GM12864 (cell line): ENCODE results near the gene FGFR3.

ENCODE experiments used
- DNase-seq: peaks from one replicate; pipeline ENCODE4 v3.0.0-alpha.2; 2011; ENCODE audit warnings: low read depth
- H3K4me3 ChIP-seq: 2 replicates; pipeline ENCODE4 v1.5.1; 2011; ENCODE audit warnings: mild to moderate bottlenecking, low read depth, low read length, control low read depth
- TF ChIP-seq, protein P1 (sequence below): IDR thresholded peaks from 2 replicates; pipeline ENCODE4 v1.5.1; 2011; ENCODE audit warnings: low read depth, mild to moderate bottlenecking, moderate library complexity, low read length, control low read depth, inconsistent platforms; ENCODE audit errors: missing control alignments

FGFR3 gene

DNA sequence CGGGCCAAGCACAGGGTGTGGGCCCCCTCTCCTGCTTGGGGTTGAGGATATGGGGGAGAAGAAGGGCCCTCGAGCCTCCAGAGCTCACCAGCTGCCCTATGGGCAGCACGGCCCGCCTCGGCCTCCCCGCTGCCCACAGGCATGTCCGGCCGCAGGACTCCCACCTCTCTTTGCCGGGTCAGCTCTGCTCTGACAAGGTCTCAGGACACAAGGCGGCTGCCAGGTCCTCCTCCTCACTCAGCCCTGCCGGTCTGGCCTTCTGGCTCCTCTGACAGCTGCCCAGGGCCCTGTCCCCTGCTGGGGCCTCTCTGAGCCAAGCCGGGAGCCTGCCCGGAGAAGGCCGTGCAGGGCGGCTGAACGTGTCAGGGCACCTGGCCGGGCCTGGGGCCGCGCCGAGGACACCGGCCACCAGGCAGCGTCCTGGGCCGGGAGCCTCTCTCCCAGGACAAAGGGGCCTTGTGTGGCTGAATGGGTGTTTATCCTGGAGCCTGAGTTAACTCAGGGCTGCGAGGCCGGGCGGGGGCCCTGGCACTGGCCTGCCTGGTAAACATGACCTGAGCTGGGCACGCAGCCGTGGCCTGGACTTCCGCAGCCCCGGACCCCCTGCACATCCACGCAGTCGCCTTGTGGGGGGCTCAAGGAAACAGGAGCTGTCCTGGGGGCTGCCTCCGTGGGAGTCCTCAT, 46.0 kb upstream of the FGFR3 start:
- TF ChIP-seq, protein P1, sequence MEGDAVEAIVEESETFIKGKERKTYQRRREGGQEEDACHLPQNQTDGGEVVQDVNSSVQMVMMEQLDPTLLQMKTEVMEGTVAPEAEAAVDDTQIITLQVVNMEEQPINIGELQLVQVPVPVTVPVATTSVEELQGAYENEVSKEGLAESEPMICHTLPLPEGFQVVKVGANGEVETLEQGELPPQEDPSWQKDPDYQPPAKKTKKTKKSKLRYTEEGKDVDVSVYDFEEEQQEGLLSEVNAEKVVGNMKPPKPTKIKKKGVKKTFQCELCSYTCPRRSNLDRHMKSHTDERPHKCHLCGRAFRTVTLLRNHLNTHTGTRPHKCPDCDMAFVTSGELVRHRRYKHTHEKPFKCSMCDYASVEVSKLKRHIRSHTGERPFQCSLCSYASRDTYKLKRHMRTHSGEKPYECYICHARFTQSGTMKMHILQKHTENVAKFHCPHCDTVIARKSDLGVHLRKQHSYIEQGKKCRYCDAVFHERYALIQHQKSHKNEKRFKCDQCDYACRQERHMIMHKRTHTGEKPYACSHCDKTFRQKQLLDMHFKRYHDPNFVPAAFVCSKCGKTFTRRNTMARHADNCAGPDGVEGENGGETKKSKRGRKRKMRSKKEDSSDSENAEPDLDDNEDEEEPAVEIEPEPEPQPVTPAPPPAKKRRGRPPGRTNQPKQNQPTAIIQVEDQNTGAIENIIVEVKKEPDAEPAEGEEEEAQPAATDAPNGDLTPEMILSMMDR = no peak
- no peak for DNase-seq
- H3K4me3 ChIP-seq = no peak overlapping the region

DNA sequence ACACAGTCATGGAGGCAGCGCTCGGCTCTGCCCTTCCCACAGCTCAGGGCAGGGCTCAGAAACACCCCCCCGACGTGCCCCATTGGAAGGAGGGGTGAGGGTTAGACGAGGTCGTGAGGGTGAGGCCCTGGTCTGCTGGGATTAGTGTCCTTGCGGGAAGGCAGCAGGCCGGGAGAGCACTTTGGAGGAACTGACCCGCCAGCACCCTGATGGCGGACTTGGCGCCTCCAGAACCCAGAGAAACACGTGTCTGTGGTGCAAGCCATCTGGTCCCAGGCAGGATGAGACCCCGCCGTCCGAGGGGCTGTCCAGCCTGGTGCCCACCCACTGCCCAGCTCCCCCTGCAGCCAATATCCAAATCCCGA, 45.5 kb upstream of the FGFR3 start:
- no peak overlapping the region for H3K4me3 ChIP-seq
- no peak for DNase-seq
- TF ChIP-seq, protein P1 = no peak

DNA sequence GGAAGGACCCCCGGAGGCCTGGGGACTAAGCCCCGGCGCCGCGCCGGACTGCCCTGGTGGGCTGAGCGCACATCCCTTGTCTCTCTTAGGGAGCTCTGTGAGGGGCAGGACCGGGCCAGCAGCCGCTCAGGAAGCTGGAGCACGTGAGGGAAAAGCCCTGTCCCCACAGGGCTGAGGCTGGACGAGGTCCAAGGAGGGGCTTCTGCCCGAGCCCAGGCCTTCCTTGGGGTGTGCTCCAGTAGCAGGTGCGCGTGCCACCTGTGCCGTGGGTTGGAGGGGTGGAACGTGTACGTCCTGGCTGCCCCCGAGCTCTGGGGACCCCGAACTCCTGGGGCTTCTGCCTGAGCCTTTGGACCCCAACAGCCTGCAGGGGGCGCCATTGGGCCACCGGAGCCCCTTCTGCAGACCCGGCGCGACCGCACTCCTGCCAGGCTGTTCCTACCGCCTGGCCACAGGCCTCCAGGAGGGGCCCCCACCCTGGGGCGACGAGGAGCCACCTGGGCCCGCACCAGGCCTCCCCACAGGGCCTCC, 44.6 kb upstream of the FGFR3 start:
- no peak overlapping the region for H3K4me3 ChIP-seq
- TF ChIP-seq, protein P1 = peak; percentile 82
- DNase-seq = no peak

DNA sequence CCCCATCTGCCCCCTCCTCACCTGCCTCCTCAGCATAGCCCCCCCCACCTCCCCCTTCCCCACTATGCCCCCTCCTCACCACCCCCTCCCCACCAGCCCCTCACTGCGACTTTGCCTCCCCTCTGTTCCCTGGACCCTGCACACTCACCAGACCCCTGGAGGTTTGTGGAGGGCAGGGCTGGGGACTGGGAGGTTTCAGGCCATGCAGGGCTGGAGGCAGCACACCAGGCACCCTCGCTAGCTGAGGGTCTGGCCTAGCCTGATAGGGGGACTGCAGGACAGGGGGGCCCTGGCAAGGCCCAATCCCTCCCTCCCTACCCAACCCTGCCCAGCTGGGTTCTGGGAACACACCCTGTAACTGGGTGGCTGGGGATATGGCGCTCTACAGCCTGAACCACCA, 43.7 kb upstream of the FGFR3 start:
- TF ChIP-seq, protein P1 = no peak
- no peak for DNase-seq
- H3K4me3 ChIP-seq = no peak overlapping the region

DNA sequence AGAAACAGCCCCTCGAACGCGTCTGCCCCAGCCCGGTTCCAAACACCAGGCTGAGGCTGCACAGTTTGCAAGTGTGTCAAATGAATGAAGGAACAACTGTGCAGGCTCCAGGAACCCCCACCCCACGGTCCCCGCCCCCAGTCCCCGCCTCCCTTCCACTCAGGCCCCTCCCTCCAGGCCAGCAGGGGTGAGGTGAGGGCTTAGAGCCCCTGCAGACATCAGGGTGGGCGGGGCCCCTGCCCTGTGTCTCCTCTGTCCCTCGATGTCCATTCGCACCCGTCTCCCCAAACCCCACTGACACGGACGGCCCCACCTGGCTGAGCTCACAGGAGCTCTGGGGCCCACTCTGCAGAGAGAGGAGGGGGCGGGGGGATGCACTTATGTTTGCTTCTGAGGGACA, 43.3 kb upstream of the FGFR3 start:
- TF ChIP-seq, protein P1 = no peak
- DNase-seq = no peak
- H3K4me3 ChIP-seq = no peak overlapping the region

DNA sequence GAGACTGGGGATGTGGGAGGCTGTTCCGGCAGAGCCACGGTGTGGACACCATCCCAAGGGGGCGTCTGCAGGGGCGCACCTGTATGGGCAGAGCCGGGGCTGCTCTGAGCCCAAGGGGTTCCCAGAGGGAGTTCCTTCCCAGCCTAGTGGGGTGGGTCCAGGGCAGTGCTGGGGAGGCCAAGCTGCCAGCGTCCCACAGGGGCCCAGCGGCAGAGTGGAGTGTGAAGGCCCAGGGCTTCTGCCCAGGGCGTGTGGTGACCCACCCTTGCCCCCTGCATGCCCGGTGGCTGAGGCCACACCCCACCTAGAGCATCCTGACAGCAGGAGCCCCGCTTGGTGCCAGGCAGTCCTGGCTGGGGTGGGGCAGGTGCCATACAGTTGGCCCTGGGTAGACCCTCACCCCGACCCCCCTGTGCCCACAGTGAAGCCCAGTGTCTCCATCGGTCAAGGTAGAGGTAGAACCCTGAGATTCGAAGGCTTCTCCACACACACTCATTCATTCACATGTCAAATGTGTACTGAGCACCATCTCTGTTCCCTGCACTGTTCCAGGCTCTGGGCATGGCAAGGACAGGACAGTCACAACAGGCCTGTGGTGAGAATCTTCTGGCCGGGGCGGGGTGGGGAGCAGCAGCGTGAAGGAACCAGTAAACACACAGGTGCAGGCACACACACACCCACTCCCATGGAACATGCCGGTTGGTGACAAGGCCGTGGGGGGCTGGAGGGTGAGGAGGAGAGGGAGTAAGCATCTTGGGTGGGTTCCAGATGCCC, 42.5 kb upstream of the FGFR3 start:
- TF ChIP-seq, protein P1 = no peak
- no peak overlapping the region for H3K4me3 ChIP-seq
- no peak for DNase-seq
